H1 (cell line): ENCODE data around the gene SLC24A3. TPM values are rescaled to one million over a fixed set of nuclear protein-coding genes. Genes with fewer than 3 reads are reported as not detected.

Experiments
- CTCF ChIA-PET: fragments of 300-600 bp; sonication (Branson Sonifier 250); formaldehyde crosslinking; loops from one replicate; lab custom pipeline; 2021; ENCODE audit not compliant: partially characterized antibody; lab: Charles Lee
- POLR2A ChIA-PET: fragments of 300-600 bp; sonication (Branson Sonifier 250); formaldehyde crosslinking; loops from one replicate; lab custom pipeline; 2021; ENCODE audit warnings: inconsistent platforms; ENCODE audit not compliant: partially characterized antibody; lab: Charles Lee
- DNase-seq, 2 experiments: peaks; one replicate each; pipeline versions ENCODE4 v3.0.0 to v3.0.0-alpha.2; 2010 to 2022; ENCODE audit warnings: low spot score in 2 of 2, low read depth in 1 of 2, mixed read lengths in 1 of 2
- FAIRE-seq: peaks from 2 replicates; lab custom pipeline; 2011; peaks lifted over from hg19 to GRCh38; lab: Jason Lieb, UNC
- H2AFZ ChIP-seq: 2 replicates; pipeline ENCODE4 v1.8.1; 2012; ENCODE audit warnings: low read length, inconsistent platforms
- H2AK5ac ChIP-seq: 2 replicates; pipeline ENCODE4 v1.6.1; 2013; ENCODE audit warnings: low read depth, low read length
- H2BK120ac ChIP-seq: replicated peaks from 2 replicates; pipeline ENCODE3; 2013; ENCODE audit warnings: low read depth, low read length, inconsistent platforms
- H2BK12ac ChIP-seq: 2 replicates; pipeline ENCODE4 v1.6.1; 2013; ENCODE audit warnings: low read depth, low read length
- H2BK15ac ChIP-seq: 2 replicates; pipeline ENCODE4 v1.6.1; 2013; ENCODE audit warnings: low read length
- H2BK20ac ChIP-seq: 2 replicates; pipeline ENCODE4 v1.6.1; 2013; ENCODE audit warnings: low read length
- H2BK5ac ChIP-seq: 2 replicates; pipeline ENCODE4 v1.6.1; 2013; ENCODE audit warnings: low read depth, low read length
- H3K14ac ChIP-seq: 2 replicates; pipeline ENCODE4 v1.6.1; 2013; ENCODE audit warnings: inconsistent platforms; ENCODE audit not compliant: insufficient read length
- H3K18ac ChIP-seq: 2 replicates; pipeline ENCODE4 v1.6.1; 2013; ENCODE audit warnings: low read length; ENCODE audit errors: extremely low read depth
- H3K23ac ChIP-seq: 2 replicates; pipeline ENCODE4 v1.6.1; 2013; ENCODE audit warnings: inconsistent platforms; ENCODE audit not compliant: insufficient read length
- H3K23me2 ChIP-seq: 2 replicates; pipeline ENCODE4 v1.6.1; 2013; ENCODE audit warnings: low read depth, low read length
- H3K27ac ChIP-seq: 2 replicates; pipeline ENCODE4 v1.6.1; 2011; ENCODE audit warnings: low read depth, low read length, inconsistent platforms
- H3K27me3 ChIP-seq, 4 experiments: replicated peaks in 1 of 4; 1 replicate in 1 of 4; 2 replicates in 3 of 4; pipeline versions ENCODE4 v1.6.1 to v1.8.1; 2011 to 2013; ENCODE audit warnings: low read length in 3 of 4, mild to moderate bottlenecking in 3 of 4, inconsistent platforms in 2 of 4, mixed read lengths in 2 of 4, moderate library complexity in 1 of 4; ENCODE audit not compliant: control insufficient read depth in 3 of 4, insufficient read depth in 3 of 4; ENCODE audit errors: extremely low read depth in 1 of 4
- H3K36me3 ChIP-seq, 4 experiments: 2 replicates each; pipeline versions ENCODE4 v1.6.1 to v1.8.1; 2011 to 2013; ENCODE audit warnings: mild to moderate bottlenecking in 4 of 4, low read length in 3 of 4, moderate library complexity in 2 of 4, control low read depth in 1 of 4, inconsistent platforms in 1 of 4; ENCODE audit not compliant: insufficient read depth in 4 of 4, control insufficient read depth in 2 of 4
- H3K4ac ChIP-seq: replicated peaks from 2 replicates; pipeline ENCODE3; 2013; ENCODE audit warnings: low read length, low read depth, mixed read lengths, inconsistent platforms; ENCODE audit not compliant: insufficient read length
- H3K4me1 ChIP-seq, 4 experiments: replicated peaks in 1 of 4; 1 replicate in 1 of 4; 2 replicates in 3 of 4; pipeline versions ENCODE4 v1.6.1 to v1.8.1; 2011 to 2013; ENCODE audit warnings: low read length in 3 of 4, inconsistent platforms in 2 of 4, mixed read lengths in 1 of 4; ENCODE audit not compliant: insufficient read depth in 4 of 4, control insufficient read depth in 3 of 4
- H3K4me2 ChIP-seq, 2 experiments: 2 replicates each; pipeline versions ENCODE4 v1.6.1 to v1.8.1; 2011 to 2013; ENCODE audit warnings: low read depth in 2 of 2, low read length in 2 of 2, control low read depth in 1 of 2, inconsistent platforms in 1 of 2, mild to moderate bottlenecking in 1 of 2; ENCODE audit not compliant: insufficient read depth in 1 of 2
- H3K4me3 ChIP-seq, 4 experiments: fragments of 200-600, 300-600 bp in 1 of 4; sonication (generic), shearing (Covaris generic), sonication (Bioruptor Twin) in 1 of 4; 2 replicates each; pipeline versions ENCODE4 v1.5.1 to v1.8.1; 2011 to 2016; ENCODE audit warnings: low read length in 4 of 4, low read depth in 3 of 4, control low read depth in 2 of 4, inconsistent platforms in 2 of 4, mild to moderate bottlenecking in 2 of 4, mixed read lengths in 1 of 4, moderate library complexity in 1 of 4; ENCODE audit not compliant: insufficient read depth in 2 of 4; ENCODE audit errors: extremely low read depth in 1 of 4
- H3K56ac ChIP-seq: replicated peaks from 2 replicates; pipeline ENCODE3; 2013; ENCODE audit warnings: low read depth, mild to moderate bottlenecking, mixed read lengths, low read length, inconsistent platforms; ENCODE audit not compliant: insufficient read length
- H3K79me1 ChIP-seq: 2 replicates; pipeline ENCODE4 v1.6.1; 2013; ENCODE audit warnings: low read depth, low read length, control low read depth
- H3K79me2 ChIP-seq, 2 experiments: 2 replicates each; pipeline versions ENCODE4 v1.6.1 to v1.8.1; 2012 to 2013; ENCODE audit warnings: low read length in 2 of 2, mild to moderate bottlenecking in 2 of 2, inconsistent platforms in 1 of 2; ENCODE audit not compliant: insufficient read depth in 2 of 2, control insufficient read depth in 1 of 2
- H3K9ac ChIP-seq, 4 experiments: replicated peaks in 1 of 4; 1 replicate in 1 of 4; 2 replicates in 3 of 4; pipeline versions ENCODE4 v1.6.1 to v1.8.1; 2011 to 2013; ENCODE audit warnings: low read depth in 3 of 4, low read length in 3 of 4, control low read depth in 2 of 4, mild to moderate bottlenecking in 2 of 4, moderate library complexity in 2 of 4, inconsistent platforms in 1 of 4; ENCODE audit errors: extremely low read depth in 1 of 4
- H3K9me3 ChIP-seq, 2 experiments: 2 replicates each; pipeline versions ENCODE4 v1.6.1 to v1.8.1; 2012 to 2013; ENCODE audit warnings: mild to moderate bottlenecking in 2 of 2, moderate library complexity in 2 of 2, control low read depth in 1 of 2, inconsistent platforms in 1 of 2, low read depth in 1 of 2, low read length in 1 of 2, mixed read lengths in 1 of 2; ENCODE audit not compliant: insufficient read depth in 2 of 2
- H4K20me1 ChIP-seq, 2 experiments: replicated peaks in 1 of 2; 2 replicates each; pipeline versions ENCODE3 to v1.8.1; 2011 to 2013; ENCODE audit warnings: inconsistent platforms in 2 of 2, low read length in 2 of 2, mild to moderate bottlenecking in 1 of 2; ENCODE audit not compliant: insufficient read depth in 2 of 2, control insufficient read depth in 1 of 2
- H4K5ac ChIP-seq: 2 replicates; pipeline ENCODE4 v1.6.1; 2013; ENCODE audit warnings: low read length, low read depth, mixed read lengths, inconsistent platforms; ENCODE audit not compliant: insufficient read length
- H4K8ac ChIP-seq: 2 replicates; pipeline ENCODE4 v1.8.0; 2013; ENCODE audit warnings: mild to moderate bottlenecking, moderate library complexity, low read length, inconsistent platforms; ENCODE audit not compliant: insufficient read depth; ENCODE audit errors: extremely low read depth
- H4K91ac ChIP-seq: replicated peaks from 2 replicates; pipeline ENCODE3; 2013; ENCODE audit warnings: low read length, mixed read lengths, inconsistent platforms; ENCODE audit not compliant: insufficient read length
- BRCA1 ChIP-seq: IDR thresholded peaks from 2 replicates; pipeline ENCODE4 v1.6.1; 2012; ENCODE audit warnings: low read depth, low read length, improper control_type of control experiment
- GABPA ChIP-seq: IDR thresholded peaks from 2 replicates; pipeline ENCODE4 v1.6.1; 2011; ENCODE audit warnings: mild to moderate bottlenecking, low read length, moderate library complexity, borderline replicate concordance; ENCODE audit not compliant: insufficient read depth
- GTF2F1 ChIP-seq: IDR thresholded peaks from 2 replicates; pipeline ENCODE4 v1.6.1; 2012; ENCODE audit warnings: low read depth, low read length, improper control_type of control experiment, borderline replicate concordance
- JUND ChIP-seq: IDR thresholded peaks from 2 replicates; pipeline ENCODE4 v1.6.1; 2011; ENCODE audit warnings: mild to moderate bottlenecking, improper control_type of control experiment, low read length
- NANOG ChIP-seq: IDR thresholded peaks from 2 replicates; pipeline ENCODE4 v1.6.1; 2011; ENCODE audit warnings: low read length, low read depth, mild to moderate bottlenecking, inconsistent platforms; ENCODE audit not compliant: insufficient read depth, poor library complexity, severe bottlenecking
- POLR2AphosphoS5 ChIP-seq: IDR thresholded peaks from 2 replicates; pipeline ENCODE4 v1.6.1; 2011; ENCODE audit warnings: low read depth, low read length
- SIX5 ChIP-seq: IDR thresholded peaks from 2 replicates; pipeline ENCODE4 v1.6.1; 2011; ENCODE audit warnings: mild to moderate bottlenecking, low read depth, low read length
- SP2 ChIP-seq: IDR thresholded peaks from 2 replicates; pipeline ENCODE4 v1.6.1; 2012; ENCODE audit warnings: mild to moderate bottlenecking, low read length, inconsistent platforms
- TAF1 ChIP-seq: IDR thresholded peaks from 2 replicates; pipeline ENCODE4 v1.6.1; 2011; ENCODE audit warnings: mild to moderate bottlenecking, low read depth, low read length
- WGBS, 2 experiments: shearing (Covaris generic) in 1 of 2; methylation state at CpG; one replicate each; pipeline versions ENCODE4 v1.1.6 to v1.1.7; 2013 to 2015; ENCODE audit warnings: low lambda C conversion rate in 2 of 2, mixed read lengths in 2 of 2, inconsistent platforms in 1 of 2, low coverage in 1 of 2, missing lambda C conversion rate in 1 of 2; ENCODE audit not compliant: insufficient replicate concordance in 2 of 2, insufficient coverage in 1 of 2, insufficient read length in 1 of 2; ENCODE audit errors: extremely low coverage in 1 of 2, missing lambda C conversion rate in 1 of 2; 5-methylcytosine and 5-hydroxymethylcytosine counted together
- polyA plus RNA-seq, 7 experiments: library from polyadenylated mRNA; depleted of rRNA in 3 of 7; stranded (reverse) in 5 of 7; unstranded in 2 of 7; fragments of >200 nt in 5 of 7; fragments of 200-250 nt in 2 of 7; gene quantifications; 1 replicate in 5 of 7; 2 replicates in 1 of 7; 4 replicates in 1 of 7; pipeline versions ENCODE4 v1.2.1 to v1.2.3, GENCODE V29; 2011 to 2013; ENCODE audit warnings: missing spikeins in 2 of 7, mixed read lengths in 2 of 7
- total RNA-seq: library from RNA; stranded (reverse); fragmentation: NEBNext Ultra II Directional; extraction: Animal tissue kit (Norgen Biotek cat#: 25700); gene quantifications from 2 replicates; pipeline ENCODE4 v1.2.1, GENCODE V29; 2021
- TF ChIP-seq, protein P1 (sequence below): IDR thresholded peaks from 2 replicates; pipeline ENCODE4 v1.6.1; 2011; ENCODE audit warnings: low read depth, mild to moderate bottlenecking, low read length; ENCODE audit not compliant: insufficient read depth

The SLC24A3 gene
- total and polyA plus RNA-seq, 2 of the 8 experiments (the other 6 are each of a cell fraction or from before 2014, with no cell fraction given) = 4.5 to 6.3 TPM

DNA sequence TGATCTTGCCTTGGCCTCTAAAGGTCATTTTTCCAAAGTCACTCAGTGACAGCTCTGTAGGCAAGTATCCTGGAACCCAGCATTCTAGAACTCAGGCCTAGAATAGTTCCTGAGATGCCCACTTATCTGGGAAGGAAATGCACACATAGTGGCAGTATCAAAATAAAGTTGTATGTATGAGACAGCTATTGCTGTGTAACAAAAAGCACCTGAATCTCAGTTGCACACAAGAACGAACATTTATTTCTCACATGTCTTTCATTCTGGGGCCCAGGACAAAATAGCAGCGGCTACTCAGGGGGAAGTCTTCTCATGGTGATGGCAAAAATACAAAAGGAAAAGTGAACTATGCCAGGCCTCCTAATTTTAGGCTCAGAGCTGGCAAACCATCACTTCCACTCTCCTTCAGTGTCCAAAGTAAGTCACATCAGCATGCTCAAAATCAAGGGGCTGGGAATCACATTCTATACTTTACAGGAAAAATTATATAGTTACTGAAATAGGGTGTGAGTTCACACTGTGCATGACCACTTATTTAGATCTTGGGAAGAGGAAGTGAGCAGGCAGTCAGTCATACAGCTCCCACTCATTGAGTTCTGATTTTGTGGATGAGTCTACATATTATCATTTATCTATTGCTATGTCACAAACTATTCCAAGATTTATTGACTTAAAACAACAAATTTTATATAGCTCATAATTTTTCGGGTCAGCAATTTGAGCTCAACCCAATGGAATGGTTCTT is 412.0 kb downstream of the SLC24A3 start:
- Histone ChIP-seq H2AFZ (no peak overlapping the region), H3K4me3 (no peak overlapping the region), H4K8ac (no peak overlapping the region), H3K36me3 (no peaks in the 10 kb centered on the region), H3K9ac (no peak overlapping the region), H3K4me2 (no peak overlapping the region), H3K27me3 (no peaks in the 10 kb centered on the region), H3K14ac (no peak overlapping the region), H3K79me1 (no peaks in the 10 kb centered on the region), H3K23ac (no peak overlapping the region), H3K56ac (no peak overlapping the region), H2BK5ac (no peak overlapping the region), H3K4ac (no peak overlapping the region), H4K20me1 (no peaks in the 10 kb centered on the region), H2AK5ac (no peak overlapping the region), H2BK20ac (no peak overlapping the region), H3K23me2 (no peaks in the 10 kb centered on the region), H3K9me3 (peaks cover 5 to 8% of the 10 kb centered on the region in 2 experiments; a peak in 2 of 4 replicates), H3K18ac (no peak overlapping the region), H2BK120ac (no peak overlapping the region)
- POLR2A ChIA-PET = no interaction called here
- 85% methylated on average over 3 of the region's 3 CpGs; no CpG with 5 or more reads in 1 of the 2 experiments for WGBS, 2 experiments
- DNase-seq = no peak
- CTCF ChIA-PET = interaction anchor here (0.5 to 2.2 kb wide), 6 partner anchors 20 to 995 kb away, joined by 3 to 11 read pairs (median 3); no protein-coding TSS in a partner anchor
- no peak for TF ChIP-seq SP2
- no peak for TF ChIP-seq BRCA1
- no peak for TF ChIP-seq GTF2F1
- no peak for TF ChIP-seq TAF1
- TF ChIP-seq, protein P1, sequence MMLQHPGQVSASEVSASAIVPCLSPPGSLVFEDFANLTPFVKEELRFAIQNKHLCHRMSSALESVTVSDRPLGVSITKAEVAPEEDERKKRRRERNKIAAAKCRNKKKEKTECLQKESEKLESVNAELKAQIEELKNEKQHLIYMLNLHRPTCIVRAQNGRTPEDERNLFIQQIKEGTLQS = no peak
- TF ChIP-seq SIX5 = no peak
- TF ChIP-seq GABPA = no peak
- no peak for TF ChIP-seq POLR2AphosphoS5
- no peak for TF ChIP-seq JUND
- no peak for TF ChIP-seq NANOG
- TF ChIP-seq, all 59 proteins: peak for 0
- Histone ChIP-seq H2BK12ac (no peak overlapping the region), H3K79me2 (no peaks in the 10 kb centered on the region), H2BK15ac (no peak overlapping the region), H4K91ac (no peak overlapping the region), H4K5ac (no peak overlapping the region), H3K4me1 (peaks cover 0 to 18% (median 6%) of the 10 kb centered on the region in 4 experiments; a peak in 3 of 7 replicates), H3K27ac (no peak overlapping the region)
- no peak for FAIRE-seq
